SJCRH30 (cell line): ENCODE results near the gene IFIT1B. TPM values are rescaled to one million over a fixed set of nuclear protein-coding genes. Genes with fewer than 3 reads are reported as not detected.
A peak's percentile ranks its signal among the peaks of the same experiment; 100 is the strongest.
"Not testable (repeated sequence)": the region's sequence is repeated elsewhere in the genome, so short reads cannot be mapped to it uniquely, and the experiment has no call there.

Experiments
- DNase-seq, 2 experiments: peaks; one replicate each; pipeline ENCODE4 v3.0.0-alpha.2; 2015 to 2020
- H3K27ac ChIP-seq: fragments of 250-450 bp; sonication (Bioruptor Pico); 2 replicates; pipeline ENCODE4 v1.5.1; 2020; ENCODE audit warnings: mild to moderate bottlenecking, moderate library complexity
- H3K27me3 ChIP-seq: fragments of 250-450 bp; sonication (Bioruptor Pico); 2 replicates; pipeline ENCODE4 v1.5.1; 2020; ENCODE audit warnings: mild to moderate bottlenecking, moderate library complexity
- H3K36me3 ChIP-seq: fragments of 250-450 bp; sonication (Bioruptor Pico); 2 replicates; pipeline ENCODE4 v1.5.1; 2020; ENCODE audit warnings: mild to moderate bottlenecking, moderate library complexity
- H3K4me1 ChIP-seq: fragments of 250-450 bp; sonication (Bioruptor Pico); 2 replicates; pipeline ENCODE4 v1.5.1; 2020; ENCODE audit warnings: mild to moderate bottlenecking, moderate library complexity
- H3K4me3 ChIP-seq: fragments of 250-450 bp; sonication (Bioruptor Pico); 2 replicates; pipeline ENCODE4 v1.5.1; 2020; ENCODE audit warnings: mild to moderate bottlenecking, moderate library complexity
- H3K9me3 ChIP-seq: fragments of 250-450 bp; sonication (Bioruptor Pico); replicated peaks from 2 replicates; pipeline ENCODE4 v1.5.1; 2020; ENCODE audit warnings: mild to moderate bottlenecking, moderate library complexity
- total RNA-seq: library from RNA; depleted of rRNA; stranded (reverse); fragments of >200 nt; shearing (Covaris generic); gene quantifications from 2 replicates; pipeline ENCODE4 v1.2.3, GENCODE V29; 2014

The IFIT1B gene
- total RNA-seq, 1 experiment from 2014 or later, result not detected

GRCh38 chr10:89384474-89385340 lies 6.9 kb downstream of the IFIT1B start:
- H3K9me3 ChIP-seq, result no peaks in the 10 kb centered on the region
- H3K4me3 ChIP-seq, result no peak overlapping the region
- H3K4me1 ChIP-seq, result no peaks in the 10 kb centered on the region
- no peak overlapping the region for H3K27ac ChIP-seq
- DNase-seq, result no peak
- H3K36me3 ChIP-seq, result no peaks in the 10 kb centered on the region
- H3K27me3 ChIP-seq, result no peaks in the 10 kb centered on the region

GRCh38 chr10:89388806-89389205 lies 10.9 kb downstream of the IFIT1B start:
- H3K9me3 ChIP-seq, result no peaks in the 10 kb centered on the region
- H3K27me3 ChIP-seq, result no peaks in the 10 kb centered on the region
- no peaks in the 10 kb centered on the region for H3K36me3 ChIP-seq
- no peak overlapping the region for H3K4me3 ChIP-seq
- H3K4me1 ChIP-seq, result no peaks in the 10 kb centered on the region
- DNase-seq, result no peak
- no peak overlapping the region for H3K27ac ChIP-seq

- no peaks in the 10 kb centered on the region for H3K9me3 ChIP-seq
- H3K4me3 ChIP-seq, result no peak overlapping the region
- no peak overlapping the region for H3K27ac ChIP-seq
- DNase-seq, result no peak
- no peaks in the 10 kb centered on the region for H3K36me3 ChIP-seq
- H3K4me1 ChIP-seq, result no peaks in the 10 kb centered on the region
- no peaks in the 10 kb centered on the region for H3K27me3 ChIP-seq
Observed at GRCh38 chr10:89389254-89389653, 11.4 kb downstream of the IFIT1B start.

- no peak overlapping the region for H3K4me3 ChIP-seq
- H3K27me3 ChIP-seq, result no peaks in the 10 kb centered on the region
- H3K4me1 ChIP-seq, result no peaks in the 10 kb centered on the region
- DNase-seq, result no peak
- no peaks in the 10 kb centered on the region for H3K9me3 ChIP-seq
- H3K36me3 ChIP-seq, result no peaks in the 10 kb centered on the region
- H3K27ac ChIP-seq, result no peak overlapping the region
Observed at GRCh38 chr10:89390476-89391225, 12.8 kb downstream of the IFIT1B start.

GRCh38 chr10:89391226-89391576 lies 13.3 kb downstream of the IFIT1B start:
- H3K27ac ChIP-seq, H3K4me3 ChIP-seq, H3K9me3 ChIP-seq, H3K4me1 ChIP-seq, H3K36me3 ChIP-seq, H3K27me3 ChIP-seq, DNase-seq: not testable (repeated sequence)

GRCh38 chr10:89391907-89392756 lies 14.3 kb downstream of the IFIT1B start, which contains the start of gene IFIT1:
TSS of gene IFIT1 (plus strand) at chr10:89392623. CDS start at chr10:89392713, 90 bp downstream.
- H3K27ac ChIP-seq, result no peak within 1 kb of the TSS
- no peaks in the 10 kb centered on the region for H3K9me3 ChIP-seq
- peak within 1 kb of the TSS; percentile 61 for H3K4me3 ChIP-seq
- H3K36me3 ChIP-seq, result no peaks in the 10 kb centered on the region
- H3K4me1 ChIP-seq, result no peaks in the 10 kb centered on the region
- H3K27me3 ChIP-seq, result no peaks in the 10 kb centered on the region
- DNase-seq, result peak in 1 of 2 experiments; percentile 38

- Histone ChIP-seq H3K27me3 (no peaks in the 10 kb centered on the region), H3K4me1 (peaks cover 5% of the 10 kb centered on the region; the same call in 1 of the 2 replicates), H3K9me3 (no peaks in the 10 kb centered on the region), H3K36me3 (no peaks in the 10 kb centered on the region), H3K4me3 (peak overlapping the region; percentile 61; the same call in 1 of the 2 replicates), H3K27ac (no peak overlapping the region)
- DNase-seq, result no peak
Observed at GRCh38 chr10:89392974-89393373, 15.1 kb downstream of the IFIT1B start.

- H3K27ac ChIP-seq, result no peak overlapping the region
- peaks cover 5% of the 10 kb centered on the region; the same call in 1 of the 2 replicates for H3K4me1 ChIP-seq
- no peak for DNase-seq
- no peaks in the 10 kb centered on the region for H3K36me3 ChIP-seq
- H3K4me3 ChIP-seq, result no peak overlapping the region
- H3K27me3 ChIP-seq, result no peaks in the 10 kb centered on the region
- H3K9me3 ChIP-seq, result no peaks in the 10 kb centered on the region
Observed at GRCh38 chr10:89393898-89394297, 16.0 kb downstream of the IFIT1B start.

GRCh38 chr10:89395141-89395540 lies 17.3 kb downstream of the IFIT1B start:
- Histone ChIP-seq H3K27me3 (no peaks in the 10 kb centered on the region), H3K36me3 (no peaks in the 10 kb centered on the region), H3K4me1 (peaks cover 5% of the 10 kb centered on the region; the same call in 1 of the 2 replicates), H3K4me3 (no peak overlapping the region), H3K27ac (no peak overlapping the region), H3K9me3 (no peaks in the 10 kb centered on the region)
- no peak for DNase-seq

GRCh38 chr10:89398003-89398749 lies 20.3 kb downstream of the IFIT1B start:
- peaks cover 5% of the 10 kb centered on the region; the same call in 1 of the 2 replicates for H3K4me1 ChIP-seq
- no peaks in the 10 kb centered on the region for H3K9me3 ChIP-seq
- peak; percentile 61 to 72 for DNase-seq
- no peak overlapping the region for H3K4me3 ChIP-seq
- no peaks in the 10 kb centered on the region for H3K36me3 ChIP-seq
- H3K27ac ChIP-seq, result no peak overlapping the region
- no peaks in the 10 kb centered on the region for H3K27me3 ChIP-seq

GRCh38 chr10:89399956-89400355 lies 22.1 kb downstream of the IFIT1B start:
- no peaks in the 10 kb centered on the region for H3K27me3 ChIP-seq
- H3K4me1 ChIP-seq, result peaks cover 5% of the 10 kb centered on the region; the same call in 1 of the 2 replicates
- no peak overlapping the region for H3K4me3 ChIP-seq
- H3K36me3 ChIP-seq, result no peaks in the 10 kb centered on the region
- no peaks in the 10 kb centered on the region for H3K9me3 ChIP-seq
- H3K27ac ChIP-seq, result no peak overlapping the region
- no peak for DNase-seq

GRCh38 chr10:89403043-89403442 lies 25.2 kb downstream of the IFIT1B start:
- no peaks in the 10 kb centered on the region for H3K27me3 ChIP-seq
- H3K9me3 ChIP-seq, result no peaks in the 10 kb centered on the region
- no peak overlapping the region for H3K4me3 ChIP-seq
- no peak for DNase-seq
- no peaks in the 10 kb centered on the region for H3K36me3 ChIP-seq
- no peaks in the 10 kb centered on the region for H3K4me1 ChIP-seq
- H3K27ac ChIP-seq, result no peak overlapping the region

- Histone ChIP-seq H3K36me3 (no peaks in the 10 kb centered on the region), H3K27me3 (no peaks in the 10 kb centered on the region), H3K4me1 (no peaks in the 10 kb centered on the region), H3K9me3 (no peaks in the 10 kb centered on the region), H3K27ac (no peak overlapping the region), H3K4me3 (no peak overlapping the region)
- no peak for DNase-seq
Observed at GRCh38 chr10:89404104-89405047, 26.5 kb downstream of the IFIT1B start.
